Activated CD4-positive, alpha-beta T cell treated with anti-CD3 and anti-CD28 coated beads for 48 hours (primary cell): Measurements from ENCODE around the gene ZNHIT2.

ENCODE experiments used
- DNase-seq: peaks from one replicate; pipeline ENCODE4 v3.0.0-alpha.2; 2020

The ZNHIT2 gene

GRCh38 chr11:65100674-65101350, 16.7 kb downstream of the ZNHIT2 start:
- DNase-seq, result no peak

GRCh38 chr11:65096926-65097325, 20.6 kb downstream of the ZNHIT2 start:
- DNase-seq, result no peak

GRCh38 chr11:65095974-65096806, 21.3 kb downstream of the ZNHIT2 start, which contains the start of gene VPS51:
VPS51 (plus strand) TSS chr11:65096214; CDS start chr11:65096251, 37 bp downstream.
- peak; percentile 91 for DNase-seq

GRCh38 chr11:65095427-65095826, 22.1 kb downstream of the ZNHIT2 start:
- DNase-seq, result no peak

- DNase-seq, result no peak
These were observed 26.9 kb downstream of the ZNHIT2 start for GRCh38 chr11:65090628-65091027.

DNA sequence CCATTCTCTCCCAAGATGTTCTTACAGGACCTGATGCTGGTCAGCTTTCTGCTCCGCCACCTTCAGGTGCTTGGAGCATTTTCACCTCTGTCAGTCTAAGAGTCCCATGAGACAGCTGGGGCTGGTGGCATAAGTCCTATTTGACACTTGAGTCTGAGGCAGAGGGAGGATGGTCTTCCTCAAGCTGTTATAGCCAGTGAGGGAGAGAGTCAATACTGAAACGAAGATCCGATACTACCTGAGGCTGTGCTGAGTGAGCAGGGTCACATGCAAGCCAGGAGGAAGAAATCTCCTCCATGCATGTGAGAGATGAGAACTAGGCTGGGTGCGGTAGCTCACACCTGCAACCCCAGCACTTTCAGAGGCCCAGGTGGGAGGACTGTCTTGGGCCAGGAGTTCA, 27.9 kb downstream of the ZNHIT2 start:
- no peak for DNase-seq

GRCh38 chr11:65087827-65088226, 29.7 kb downstream of the ZNHIT2 start:
- no peak for DNase-seq

DNA sequence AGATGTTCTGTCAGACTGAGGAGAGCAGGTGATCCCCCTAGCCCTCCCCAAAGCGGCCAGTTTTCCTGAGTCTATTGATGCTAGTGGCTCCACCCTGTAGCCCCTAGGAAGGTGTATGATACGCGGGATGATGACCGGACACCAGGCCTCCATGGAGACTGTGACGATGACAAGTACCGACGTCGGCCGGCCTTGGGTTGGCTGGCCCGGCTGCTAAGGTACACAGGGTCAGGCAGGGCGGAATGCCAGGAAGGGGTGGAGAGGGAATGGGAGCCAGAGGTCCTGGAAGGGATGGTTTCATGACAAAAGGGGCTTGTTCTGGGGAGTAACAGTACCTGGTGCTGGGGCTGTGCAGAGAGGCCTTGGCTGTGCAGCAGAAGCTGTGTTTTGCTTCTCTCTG, 30.3 kb downstream of the ZNHIT2 start:
- no peak for DNase-seq

DNA sequence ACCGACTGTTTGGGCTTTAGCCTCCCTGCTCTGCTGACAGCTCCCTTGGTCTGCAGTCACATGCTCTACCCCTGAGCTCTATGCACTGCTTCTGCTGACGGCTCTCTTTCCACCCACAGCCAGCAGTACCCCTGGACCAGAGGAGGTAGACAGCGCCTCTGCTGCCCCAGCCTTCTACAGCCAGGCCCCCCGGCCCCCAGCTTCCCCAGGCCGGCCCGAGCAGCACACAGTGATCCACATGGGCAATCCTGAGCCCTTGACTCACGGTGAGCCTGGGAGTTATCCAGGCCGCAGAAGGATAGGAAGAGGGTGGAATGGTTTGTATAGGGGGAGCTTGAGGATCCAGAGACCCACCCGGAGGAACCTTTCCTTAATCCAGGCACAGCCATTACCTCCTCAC, 30.7 kb downstream of the ZNHIT2 start:
- DNase-seq, result no peak

GRCh38 chr11:65085446-65085845, 32.1 kb downstream of the ZNHIT2 start:
- no peak for DNase-seq

- no peak for DNase-seq
These were observed 32.7 kb downstream of the ZNHIT2 start for GRCh38 chr11:65084598-65085375.

DNA sequence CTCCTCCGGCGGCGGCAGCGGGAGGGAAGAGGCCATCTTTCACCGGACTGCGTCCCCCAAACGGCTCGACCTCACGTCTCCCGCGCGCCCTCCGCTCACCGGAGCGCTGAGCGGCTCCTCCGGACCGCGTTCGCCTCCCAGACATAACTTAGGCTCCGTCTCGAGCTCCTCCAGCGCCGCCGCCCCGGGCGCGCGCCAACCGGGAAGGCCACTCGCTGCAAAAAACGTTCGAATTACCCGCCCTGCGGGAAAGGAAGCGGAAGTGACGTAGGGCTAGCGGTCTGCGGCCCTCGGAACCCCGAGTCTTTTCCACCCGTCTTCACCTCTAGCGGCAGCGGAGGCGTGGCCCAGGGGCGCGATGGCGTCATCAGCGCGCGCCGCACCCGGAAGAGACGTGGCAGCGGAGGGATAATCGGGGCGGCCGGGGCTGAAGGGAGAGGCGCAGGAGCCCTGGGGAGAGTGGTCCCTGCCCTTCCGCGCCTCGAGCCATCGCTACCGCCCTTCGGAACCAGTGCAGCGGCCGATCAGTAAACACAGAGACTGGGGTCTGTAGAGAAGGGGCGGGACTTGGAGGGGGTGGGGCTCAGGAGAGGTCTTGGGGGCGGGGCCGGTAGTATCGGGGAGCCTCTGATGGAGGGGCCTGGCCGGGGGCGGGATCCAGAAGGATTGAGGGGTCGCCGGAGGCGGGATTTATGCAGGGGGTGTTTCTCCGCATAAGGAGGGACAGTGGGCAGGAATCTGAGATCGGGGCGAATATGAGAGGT, 33.5 kb downstream of the ZNHIT2 start, which contains the start of the genes CDCA5 and ZFPL1:
CDCA5 (minus strand) TSS at position 207 of the 764 bp plus-strand sequence; CDS start at position 145, 62 bp downstream.
ZFPL1 (plus strand) TSS at position 389 of the 764 bp plus-strand sequence. CDS start 477 bp downstream, outside the sequence.
- DNase-seq, result peak; percentile 97

GRCh38 chr11:65083134-65083833, 34.2 kb downstream of the ZNHIT2 start:
- DNase-seq, result no peak

DNA sequence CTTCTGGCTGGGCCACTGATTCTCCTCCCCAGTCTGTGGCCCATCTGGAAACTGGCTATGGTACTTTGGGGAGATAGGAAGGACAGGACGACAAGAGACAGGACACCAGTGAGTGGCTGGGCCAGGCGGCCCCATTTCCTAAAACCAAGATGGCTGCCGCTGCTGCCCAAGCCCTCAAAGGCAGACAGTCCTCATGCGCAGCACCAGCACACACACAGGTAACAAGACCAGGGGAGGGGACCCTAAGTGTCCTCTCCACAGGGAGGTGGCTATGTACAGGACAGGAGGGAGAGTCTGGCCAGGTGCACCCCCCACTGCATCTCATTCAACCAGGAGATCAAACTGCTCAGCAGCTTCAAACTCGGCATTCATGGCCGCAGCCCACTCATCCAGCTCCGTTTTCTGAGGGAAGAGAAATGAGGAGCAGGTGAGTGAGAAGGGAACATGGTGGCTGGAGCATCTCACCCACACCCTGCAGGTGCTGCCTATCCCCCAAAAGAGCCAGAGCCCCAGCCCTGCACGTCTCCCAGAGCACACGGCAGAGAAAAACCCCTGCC, 38.6 kb downstream of the ZNHIT2 start:
- DNase-seq, result no peak

DNA sequence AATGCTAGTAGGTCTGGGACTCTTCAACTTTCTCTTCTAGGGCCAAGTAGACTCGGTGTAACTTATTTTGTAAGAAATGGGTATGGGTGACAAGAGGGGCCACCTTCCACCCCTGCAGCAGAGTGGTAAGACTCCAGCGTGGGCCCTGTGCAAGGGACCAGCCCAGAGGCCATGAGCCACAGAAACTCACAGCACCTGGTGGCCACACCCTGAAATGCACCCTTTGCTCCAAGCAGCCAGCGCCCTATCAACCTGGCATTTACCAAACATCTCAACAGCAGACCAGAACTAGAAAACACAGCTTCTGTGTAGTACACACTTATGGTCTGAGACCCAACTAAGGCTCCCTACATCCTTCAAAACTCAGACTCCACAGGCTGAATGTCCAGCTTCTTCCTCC, 39.4 kb downstream of the ZNHIT2 start:
- peak; percentile 78 for DNase-seq

- no peak for DNase-seq
These were observed 40.0 kb downstream of the ZNHIT2 start for GRCh38 chr11:65077451-65077850.

- DNase-seq, result no peak
These were observed 44.9 kb downstream of the ZNHIT2 start for GRCh38 chr11:65072631-65072966.

DNA sequence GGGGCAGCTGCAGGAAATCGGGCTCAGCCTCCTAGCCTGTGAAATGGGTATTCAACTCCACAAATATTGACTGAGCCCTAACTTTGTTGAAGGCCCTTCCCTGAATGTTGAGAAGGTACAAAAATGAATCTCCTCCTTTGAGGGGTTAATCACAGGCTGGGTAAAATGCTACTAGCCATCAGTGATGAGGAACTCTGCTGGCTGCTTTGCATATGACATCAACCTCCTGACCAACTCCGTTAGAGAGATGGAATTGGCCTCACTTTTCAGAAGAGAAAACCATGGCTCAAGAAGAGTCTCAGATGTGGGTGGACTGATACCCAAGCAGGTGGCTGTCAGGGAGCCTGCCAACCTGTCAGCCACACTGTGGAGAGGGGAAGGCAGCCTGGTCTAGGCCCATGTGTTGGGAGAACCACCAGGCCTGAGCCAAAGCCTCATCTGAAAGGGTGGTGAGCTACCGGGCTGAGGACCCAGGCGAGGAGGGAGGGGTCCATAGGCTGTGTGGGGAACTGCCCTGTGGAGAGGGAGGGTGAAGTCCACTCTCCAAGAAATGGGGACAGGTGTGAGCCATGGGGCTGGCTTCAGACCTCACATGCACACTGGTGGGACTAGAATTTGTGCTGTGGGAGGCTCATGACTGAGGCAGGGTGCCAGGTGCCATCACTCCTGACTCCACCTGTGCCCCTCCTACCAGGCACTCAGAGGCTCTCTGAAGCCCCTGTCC, 45.4 kb downstream of the ZNHIT2 start:
- DNase-seq, result no peak

DNA sequence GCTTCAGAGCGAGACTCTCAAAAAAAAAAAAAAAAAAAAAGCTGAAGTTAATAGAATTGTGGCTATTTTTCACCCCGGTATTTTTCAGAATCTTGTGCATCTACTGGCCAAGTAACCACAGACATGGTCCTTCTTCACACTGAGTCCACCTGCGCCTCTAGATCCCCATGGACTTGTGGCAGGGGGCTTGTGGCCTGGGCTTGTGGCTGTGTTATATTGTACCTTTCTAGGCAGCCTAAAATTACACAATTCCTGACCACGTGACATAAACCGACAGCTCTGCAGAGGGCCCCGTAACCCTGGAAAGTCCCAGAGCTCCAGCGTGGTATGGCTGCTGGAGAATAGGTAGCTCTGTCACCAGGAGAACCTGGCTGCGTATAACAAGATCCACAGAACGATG, 48.3 kb downstream of the ZNHIT2 start:
- no peak for DNase-seq

DNA sequence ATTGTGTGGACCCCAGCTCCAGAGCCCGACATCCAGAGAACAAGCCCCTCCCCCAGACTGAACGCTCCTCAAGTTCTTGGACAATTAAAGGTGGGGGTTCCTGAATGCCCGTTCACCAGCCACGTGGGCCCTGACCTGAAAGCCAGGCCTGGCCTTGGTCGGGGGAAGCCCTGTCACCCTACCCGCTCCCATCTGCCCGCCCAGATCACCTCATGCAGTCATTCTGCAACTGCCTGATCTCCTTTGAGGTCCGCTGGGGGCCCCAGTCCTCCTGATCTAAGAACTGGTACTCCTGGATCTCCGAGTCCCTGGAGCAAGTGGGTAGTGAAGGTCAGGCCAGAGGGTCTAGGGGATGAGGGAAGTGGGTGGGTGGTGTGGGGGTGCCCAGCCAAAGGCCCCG, 50.1 kb downstream of the ZNHIT2 start:
- DNase-seq, result no peak

DNA sequence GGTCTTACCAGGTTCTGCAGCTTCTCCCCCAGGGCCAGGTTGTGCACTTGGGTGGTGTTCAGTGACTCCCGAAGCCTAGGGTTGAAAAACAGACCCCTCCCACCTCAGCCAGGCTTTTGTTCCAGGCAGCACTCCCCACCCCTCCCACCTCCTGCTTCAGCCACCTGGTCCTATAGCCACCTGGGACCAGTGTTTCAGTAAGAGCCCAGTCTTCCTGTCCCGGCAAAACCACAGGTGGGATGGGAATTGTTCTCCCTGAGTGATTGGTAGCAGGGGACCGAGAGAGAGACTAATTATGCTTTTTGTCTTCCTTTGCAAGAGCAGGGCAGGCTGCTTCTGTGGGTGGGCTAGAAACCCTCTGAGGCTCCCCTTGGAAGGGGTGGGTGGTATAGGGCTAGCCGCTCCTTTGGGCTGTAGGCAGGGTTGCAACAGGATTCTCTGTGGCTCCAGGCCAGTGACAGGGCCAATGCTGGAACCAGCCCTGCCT, 50.7 kb downstream of the ZNHIT2 start:
- DNase-seq, result no peak
